ENCODE measurements around the gene CMIP. TPM values are rescaled to one million over a fixed set of nuclear protein-coding genes. Genes with fewer than 3 reads are reported as not detected.

Gene CMIP
- total and polyA plus RNA-seq, 10 of the 15 experiments (the other 5 are each of a cell fraction or from before 2014, with no cell fraction given): 1.2 to 43.2 (median 4.4) TPM

DNA sequence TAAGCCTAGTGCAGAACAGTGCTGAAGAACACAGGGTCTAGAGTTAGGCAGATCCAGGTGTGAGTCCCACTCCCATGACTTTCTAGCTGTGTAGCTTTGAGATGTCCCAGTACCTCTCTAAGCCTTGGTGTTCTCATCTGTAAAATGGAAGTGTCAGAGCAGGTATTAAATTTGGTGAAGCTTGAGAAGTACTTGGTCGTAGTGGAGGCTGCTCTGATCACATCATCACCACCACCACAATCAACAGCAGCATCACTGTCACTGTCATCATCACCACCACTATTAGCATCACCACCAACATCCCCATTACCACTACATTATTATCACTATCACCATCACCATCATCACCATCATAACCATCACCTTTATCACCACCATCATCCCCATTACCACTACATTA lies 132.1 kb downstream of the CMIP start:
- Histone ChIP-seq H3K9ac (ENCODE audit: control insufficient read depth, insufficient read depth, low read length) (no peak overlapping the region), H2AFZ (ENCODE audit: control insufficient read depth, low read depth, low read length) (no peak overlapping the region), H3K9me3 (replicated peaks; ENCODE audit: control insufficient read depth, insufficient read depth, low read length) (no peaks in the 10 kb centered on the region), H3K4me2 (ENCODE audit: control insufficient read depth, insufficient read depth) (no peak overlapping the region), H3K36me3 (ENCODE audit: control insufficient read depth in 2 of 2, insufficient read depth in 2 of 2, low read length in 1 of 2) (no peaks in the 10 kb centered on the region; a peak in 2 of 4 replicates), H3K27me3 (replicated peaks in 1 of 2; ENCODE audit: control insufficient read depth in 2 of 2, insufficient read depth in 2 of 2, low read length in 1 of 2) (no peaks in the 10 kb centered on the region), H3K4me3 (no peak overlapping the region), H3K4me1 (ENCODE audit: control insufficient read depth, insufficient read depth, low read length) (no peaks in the 10 kb centered on the region), H3K27ac (ENCODE audit: control insufficient read depth, insufficient read depth) (no peak overlapping the region), H4K20me1 (ENCODE audit: control insufficient read depth, insufficient read depth) (no peaks in the 10 kb centered on the region), H3K79me2 (ENCODE audit: control insufficient read depth, insufficient read depth, low read length) (no peaks in the 10 kb centered on the region; the same call in 1 of the 2 replicates)
- DNase-seq (ENCODE audit: low read depth, low spot score) (no peak), FAIRE-seq (no peak), ATAC-seq (no peak)
- intact Hi-C loops (cut with micrococcal nuclease; ENCODE audit: unreplicated experiment) (no loop called here), in situ Hi-C loops (cut with MboI) (no loop called here)
- no peak for TF ChIP-seq TCF3 (IDR thresholded peaks at IDR 0.05; ENCODE audit: borderline replicate concordance, insufficient read depth, low read depth, low read length)
- TF ChIP-seq, protein P1, sequence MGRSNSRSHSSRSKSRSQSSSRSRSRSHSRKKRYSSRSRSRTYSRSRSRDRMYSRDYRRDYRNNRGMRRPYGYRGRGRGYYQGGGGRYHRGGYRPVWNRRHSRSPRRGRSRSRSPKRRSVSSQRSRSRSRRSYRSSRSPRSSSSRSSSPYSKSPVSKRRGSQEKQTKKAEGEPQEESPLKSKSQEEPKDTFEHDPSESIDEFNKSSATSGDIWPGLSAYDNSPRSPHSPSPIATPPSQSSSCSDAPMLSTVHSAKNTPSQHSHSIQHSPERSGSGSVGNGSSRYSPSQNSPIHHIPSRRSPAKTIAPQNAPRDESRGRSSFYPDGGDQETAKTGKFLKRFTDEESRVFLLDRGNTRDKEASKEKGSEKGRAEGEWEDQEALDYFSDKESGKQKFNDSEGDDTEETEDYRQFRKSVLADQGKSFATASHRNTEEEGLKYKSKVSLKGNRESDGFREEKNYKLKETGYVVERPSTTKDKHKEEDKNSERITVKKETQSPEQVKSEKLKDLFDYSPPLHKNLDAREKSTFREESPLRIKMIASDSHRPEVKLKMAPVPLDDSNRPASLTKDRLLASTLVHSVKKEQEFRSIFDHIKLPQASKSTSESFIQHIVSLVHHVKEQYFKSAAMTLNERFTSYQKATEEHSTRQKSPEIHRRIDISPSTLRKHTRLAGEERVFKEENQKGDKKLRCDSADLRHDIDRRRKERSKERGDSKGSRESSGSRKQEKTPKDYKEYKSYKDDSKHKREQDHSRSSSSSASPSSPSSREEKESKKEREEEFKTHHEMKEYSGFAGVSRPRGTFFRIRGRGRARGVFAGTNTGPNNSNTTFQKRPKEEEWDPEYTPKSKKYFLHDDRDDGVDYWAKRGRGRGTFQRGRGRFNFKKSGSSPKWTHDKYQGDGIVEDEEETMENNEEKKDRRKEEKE (IDR thresholded peaks at IDR 0.05): no peak
- TF ChIP-seq, protein P2, sequence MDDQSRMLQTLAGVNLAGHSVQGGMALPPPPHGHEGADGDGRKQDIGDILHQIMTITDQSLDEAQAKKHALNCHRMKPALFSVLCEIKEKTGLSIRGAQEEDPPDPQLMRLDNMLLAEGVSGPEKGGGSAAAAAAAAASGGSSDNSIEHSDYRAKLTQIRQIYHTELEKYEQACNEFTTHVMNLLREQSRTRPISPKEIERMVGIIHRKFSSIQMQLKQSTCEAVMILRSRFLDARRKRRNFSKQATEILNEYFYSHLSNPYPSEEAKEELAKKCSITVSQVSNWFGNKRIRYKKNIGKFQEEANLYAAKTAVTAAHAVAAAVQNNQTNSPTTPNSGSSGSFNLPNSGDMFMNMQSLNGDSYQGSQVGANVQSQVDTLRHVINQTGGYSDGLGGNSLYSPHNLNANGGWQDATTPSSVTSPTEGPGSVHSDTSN (IDR thresholded peaks at IDR 0.05; ENCODE audit: insufficient replicate concordance, low read depth, low read length): no peak
- TF ChIP-seq, protein P3, sequence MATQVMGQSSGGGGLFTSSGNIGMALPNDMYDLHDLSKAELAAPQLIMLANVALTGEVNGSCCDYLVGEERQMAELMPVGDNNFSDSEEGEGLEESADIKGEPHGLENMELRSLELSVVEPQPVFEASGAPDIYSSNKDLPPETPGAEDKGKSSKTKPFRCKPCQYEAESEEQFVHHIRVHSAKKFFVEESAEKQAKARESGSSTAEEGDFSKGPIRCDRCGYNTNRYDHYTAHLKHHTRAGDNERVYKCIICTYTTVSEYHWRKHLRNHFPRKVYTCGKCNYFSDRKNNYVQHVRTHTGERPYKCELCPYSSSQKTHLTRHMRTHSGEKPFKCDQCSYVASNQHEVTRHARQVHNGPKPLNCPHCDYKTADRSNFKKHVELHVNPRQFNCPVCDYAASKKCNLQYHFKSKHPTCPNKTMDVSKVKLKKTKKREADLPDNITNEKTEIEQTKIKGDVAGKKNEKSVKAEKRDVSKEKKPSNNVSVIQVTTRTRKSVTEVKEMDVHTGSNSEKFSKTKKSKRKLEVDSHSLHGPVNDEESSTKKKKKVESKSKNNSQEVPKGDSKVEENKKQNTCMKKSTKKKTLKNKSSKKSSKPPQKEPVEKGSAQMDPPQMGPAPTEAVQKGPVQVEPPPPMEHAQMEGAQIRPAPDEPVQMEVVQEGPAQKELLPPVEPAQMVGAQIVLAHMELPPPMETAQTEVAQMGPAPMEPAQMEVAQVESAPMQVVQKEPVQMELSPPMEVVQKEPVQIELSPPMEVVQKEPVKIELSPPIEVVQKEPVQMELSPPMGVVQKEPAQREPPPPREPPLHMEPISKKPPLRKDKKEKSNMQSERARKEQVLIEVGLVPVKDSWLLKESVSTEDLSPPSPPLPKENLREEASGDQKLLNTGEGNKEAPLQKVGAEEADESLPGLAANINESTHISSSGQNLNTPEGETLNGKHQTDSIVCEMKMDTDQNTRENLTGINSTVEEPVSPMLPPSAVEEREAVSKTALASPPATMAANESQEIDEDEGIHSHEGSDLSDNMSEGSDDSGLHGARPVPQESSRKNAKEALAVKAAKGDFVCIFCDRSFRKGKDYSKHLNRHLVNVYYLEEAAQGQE (IDR thresholded peaks at IDR 0.05; ENCODE audit: low read depth, low read length): no peak
- TF ChIP-seq ETV6 (conservative IDR thresholded peaks at IDR 0.05 in 1 of 2, IDR thresholded peaks at IDR 0.05 in 1 of 2; ENCODE audit: borderline replicate concordance in 1 of 2, low read depth in 1 of 2): no peak
- no peak for TF ChIP-seq MEF2A (IDR thresholded peaks at IDR 0.05; ENCODE audit: insufficient read depth, low read depth, low read length)
- no peak for TF ChIP-seq GABPA (IDR thresholded peaks at IDR 0.05; ENCODE audit: low read depth)
- TF ChIP-seq RFX5 (IDR thresholded peaks at IDR 0.05; ENCODE audit: low read depth, low read length): no peak
- TF ChIP-seq NBN (IDR thresholded peaks at IDR 0.05): no peak
- TF ChIP-seq YY1 (IDR thresholded peaks at IDR 0.05; ENCODE audit: low read depth, low read length): no peak
- TF ChIP-seq YBX1 (IDR thresholded peaks at IDR 0.05): no peak
- TF ChIP-seq SRF (IDR thresholded peaks at IDR 0.05; ENCODE audit: low read depth in 2 of 2, low read length in 2 of 2): no peak
- no peak for TF ChIP-seq NFYB (IDR thresholded peaks at IDR 0.05; ENCODE audit: insufficient read depth, low read depth, low read length)
- TF ChIP-seq NRF1 (conservative IDR thresholded peaks at IDR 0.05; ENCODE audit: low read depth, low read length): no peak
- TF ChIP-seq, protein P4, sequence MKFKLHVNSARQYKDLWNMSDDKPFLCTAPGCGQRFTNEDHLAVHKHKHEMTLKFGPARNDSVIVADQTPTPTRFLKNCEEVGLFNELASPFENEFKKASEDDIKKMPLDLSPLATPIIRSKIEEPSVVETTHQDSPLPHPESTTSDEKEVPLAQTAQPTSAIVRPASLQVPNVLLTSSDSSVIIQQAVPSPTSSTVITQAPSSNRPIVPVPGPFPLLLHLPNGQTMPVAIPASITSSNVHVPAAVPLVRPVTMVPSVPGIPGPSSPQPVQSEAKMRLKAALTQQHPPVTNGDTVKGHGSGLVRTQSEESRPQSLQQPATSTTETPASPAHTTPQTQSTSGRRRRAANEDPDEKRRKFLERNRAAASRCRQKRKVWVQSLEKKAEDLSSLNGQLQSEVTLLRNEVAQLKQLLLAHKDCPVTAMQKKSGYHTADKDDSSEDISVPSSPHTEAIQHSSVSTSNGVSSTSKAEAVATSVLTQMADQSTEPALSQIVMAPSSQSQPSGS (IDR thresholded peaks at IDR 0.05; ENCODE audit: low read length): no peak
- no peak for TF ChIP-seq PML (IDR thresholded peaks at IDR 0.05; ENCODE audit: low read length)
- TF ChIP-seq ZNF24 (IDR thresholded peaks at IDR 0.05): no peak
- 27% methylated on average over 1 of the region's 1 CpG for WGBS (ENCODE audit: insufficient coverage, insufficient replicate concordance, low lambda C conversion rate, missing lambda C conversion rate)
- BruUV-seq (replicated peaks): no TSS peak
- CTCF ChIA-PET: no interaction called here
- SMC1A ChIA-PET (ENCODE audit: uncharacterized antibody, unreplicated experiment): interaction anchor here (0.5 kb wide), 1 partner anchor 51 kb away, joined by 3 read pairs; no protein-coding TSS in a partner anchor
- RAD21 ChIA-PET (ENCODE audit: unreplicated experiment): no interaction called here
- POLR2A ChIA-PET: no interaction called here

All from GM12878 (cell line).